ENCODE data around the gene FARP1.

The FARP1 gene

GRCh38 chr13:98398581-98398980, 255.7 kb downstream of the FARP1 start:
- TF ChIP-seq, protein P1, sequence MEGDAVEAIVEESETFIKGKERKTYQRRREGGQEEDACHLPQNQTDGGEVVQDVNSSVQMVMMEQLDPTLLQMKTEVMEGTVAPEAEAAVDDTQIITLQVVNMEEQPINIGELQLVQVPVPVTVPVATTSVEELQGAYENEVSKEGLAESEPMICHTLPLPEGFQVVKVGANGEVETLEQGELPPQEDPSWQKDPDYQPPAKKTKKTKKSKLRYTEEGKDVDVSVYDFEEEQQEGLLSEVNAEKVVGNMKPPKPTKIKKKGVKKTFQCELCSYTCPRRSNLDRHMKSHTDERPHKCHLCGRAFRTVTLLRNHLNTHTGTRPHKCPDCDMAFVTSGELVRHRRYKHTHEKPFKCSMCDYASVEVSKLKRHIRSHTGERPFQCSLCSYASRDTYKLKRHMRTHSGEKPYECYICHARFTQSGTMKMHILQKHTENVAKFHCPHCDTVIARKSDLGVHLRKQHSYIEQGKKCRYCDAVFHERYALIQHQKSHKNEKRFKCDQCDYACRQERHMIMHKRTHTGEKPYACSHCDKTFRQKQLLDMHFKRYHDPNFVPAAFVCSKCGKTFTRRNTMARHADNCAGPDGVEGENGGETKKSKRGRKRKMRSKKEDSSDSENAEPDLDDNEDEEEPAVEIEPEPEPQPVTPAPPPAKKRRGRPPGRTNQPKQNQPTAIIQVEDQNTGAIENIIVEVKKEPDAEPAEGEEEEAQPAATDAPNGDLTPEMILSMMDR (IDR thresholded peaks at IDR 0.05; ENCODE audit: low read depth, low read length) = no peak

GRCh38 chr13:98399756-98400155, 256.9 kb downstream of the FARP1 start:
- no peak overlapping the region for H3K4me3 ChIP-seq (ENCODE audit: low read depth, low read length)
- TF ChIP-seq, protein P1 (IDR thresholded peaks at IDR 0.05; ENCODE audit: low read depth, low read length) = no peak

More at GRCh38 chr13:98398581-98398980, 255.7 kb downstream of the FARP1 start:
- no peak overlapping the region for H3K4me3 ChIP-seq (ENCODE audit: low read depth, low read length)

GRCh38 chr13:98401934-98402333, 259.0 kb downstream of the FARP1 start:
- TF ChIP-seq, protein P1 (IDR thresholded peaks at IDR 0.05; ENCODE audit: low read depth, low read length) = no peak

DNA sequence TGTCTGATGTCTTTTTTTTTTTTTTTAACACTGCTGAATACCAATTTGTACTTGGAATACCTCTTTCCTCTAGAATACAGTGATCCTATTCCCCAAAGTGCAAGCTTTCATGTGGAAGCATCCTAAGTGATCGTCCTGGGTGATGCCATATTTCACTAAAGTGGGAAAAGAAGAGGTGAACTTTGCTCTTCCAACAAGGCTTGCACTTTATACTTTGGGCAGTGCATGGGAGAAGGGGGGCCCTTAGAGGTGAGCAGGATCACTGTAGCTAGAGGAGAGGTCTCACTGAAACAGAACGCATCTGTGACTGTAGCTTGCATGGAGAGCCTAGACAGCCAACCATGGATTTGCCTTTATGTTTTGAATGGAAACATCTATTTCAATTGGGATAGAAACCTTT, 260.2 kb downstream of the FARP1 start:
- no peak overlapping the region for H3K4me3 ChIP-seq (ENCODE audit: low read depth, low read length)
- TF ChIP-seq, protein P1 (IDR thresholded peaks at IDR 0.05; ENCODE audit: low read depth, low read length) = no peak

More at GRCh38 chr13:98401934-98402333, 259.0 kb downstream of the FARP1 start:
- H3K4me3 ChIP-seq (ENCODE audit: low read depth, low read length) = no peak overlapping the region

- no peak overlapping the region for H3K4me3 ChIP-seq (ENCODE audit: low read depth, low read length)
- TF ChIP-seq, protein P1 (IDR thresholded peaks at IDR 0.05; ENCODE audit: low read depth, low read length) = no peak
Measured at GRCh38 chr13:98405107-98405571, 262.2 kb downstream of the FARP1 start.

GRCh38 chr13:98405690-98406344, 262.9 kb downstream of the FARP1 start:
- no peak overlapping the region for H3K4me3 ChIP-seq (ENCODE audit: low read depth, low read length)
- TF ChIP-seq, protein P1 (IDR thresholded peaks at IDR 0.05; ENCODE audit: low read depth, low read length) = no peak

- H3K4me3 ChIP-seq (ENCODE audit: low read depth, low read length) = no peak overlapping the region
- TF ChIP-seq, protein P1 (IDR thresholded peaks at IDR 0.05; ENCODE audit: low read depth, low read length) = no peak
Measured at GRCh38 chr13:98406427-98406826, 263.5 kb downstream of the FARP1 start.
